ENCODE data around the gene RXFP1.

- TF ChIP-seq CTCF (IDR thresholded peaks at IDR 0.05; ENCODE audit: poor library complexity, severe bottlenecking) (no peak), REST (IDR thresholded peaks at IDR 0.05; ENCODE audit: borderline replicate concordance) (no peak)
Measured at GRCh38 chr4:158657291-158657690, 135.6 kb downstream of the RXFP1 start.

All from neural cell (in vitro differentiated cells).